C1 segment of cervical spinal cord (tissue), 14 donors: ENCODE measurements around the gene ABLIM2.

Experiments used
- DNase-seq, 14 donors: peaks; one replicate each; lab custom pipeline; 2025; lab: John Stamatoyannopoulos, UW

ABLIM2 gene

DNA sequence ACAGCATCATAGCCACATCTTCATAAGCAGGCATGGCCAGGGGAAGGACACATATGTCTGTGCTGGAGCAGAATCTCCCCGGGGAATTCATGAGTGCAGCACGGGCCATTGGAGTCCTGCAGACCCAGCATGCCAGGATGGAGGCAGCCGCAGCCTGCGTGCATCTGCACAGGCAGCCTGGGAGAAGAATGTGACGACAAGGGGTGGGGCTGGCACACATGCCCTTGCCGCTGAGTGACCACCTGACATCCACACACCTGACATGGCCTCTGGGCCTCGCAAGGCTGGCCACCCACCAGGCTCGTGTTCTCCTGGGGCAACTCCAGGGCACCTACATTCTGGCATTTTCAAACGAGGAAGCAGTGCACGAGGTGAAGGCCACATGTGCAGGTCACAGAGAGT is 152.8 kb downstream of the ABLIM2 start:
- DNase-seq: no peak

DNA sequence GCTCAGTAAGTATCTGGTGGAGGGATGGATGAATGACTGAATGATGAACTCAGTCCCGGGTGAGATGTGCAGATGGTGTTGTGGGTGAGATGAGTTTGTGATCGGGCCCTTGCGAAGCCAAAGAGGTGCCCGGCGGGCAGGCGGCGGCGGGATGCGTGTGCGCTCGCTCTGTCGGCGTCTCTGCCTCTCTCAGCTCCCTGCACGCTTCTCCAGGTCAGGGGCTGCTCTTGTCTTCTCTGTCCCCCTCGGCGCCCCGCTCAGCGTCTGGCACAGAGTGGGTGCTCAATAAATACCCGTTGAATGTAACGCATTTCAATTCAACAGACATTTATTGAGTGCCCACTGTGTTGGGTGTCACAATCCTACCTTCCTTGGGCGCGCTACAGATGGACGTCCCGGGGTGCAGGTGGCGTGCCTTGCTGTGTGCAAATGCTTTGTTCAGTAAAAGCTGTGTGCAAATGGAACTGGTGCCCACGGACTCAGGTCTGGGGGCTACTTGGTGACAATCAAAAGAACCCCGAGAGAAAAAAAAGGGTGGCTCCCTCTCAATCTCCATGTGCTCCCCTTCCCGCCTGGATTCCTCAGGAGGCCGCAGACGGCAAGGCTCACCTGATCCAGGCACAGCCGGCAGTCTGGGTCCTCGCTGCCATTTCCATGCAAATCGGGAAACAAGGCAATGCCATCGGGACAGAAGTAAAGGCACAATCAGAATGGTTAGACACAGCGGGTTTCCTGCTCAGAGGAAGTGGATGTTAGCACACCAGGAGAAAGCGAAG is 153.4 kb downstream of the ABLIM2 start:
- no peak for DNase-seq

DNA sequence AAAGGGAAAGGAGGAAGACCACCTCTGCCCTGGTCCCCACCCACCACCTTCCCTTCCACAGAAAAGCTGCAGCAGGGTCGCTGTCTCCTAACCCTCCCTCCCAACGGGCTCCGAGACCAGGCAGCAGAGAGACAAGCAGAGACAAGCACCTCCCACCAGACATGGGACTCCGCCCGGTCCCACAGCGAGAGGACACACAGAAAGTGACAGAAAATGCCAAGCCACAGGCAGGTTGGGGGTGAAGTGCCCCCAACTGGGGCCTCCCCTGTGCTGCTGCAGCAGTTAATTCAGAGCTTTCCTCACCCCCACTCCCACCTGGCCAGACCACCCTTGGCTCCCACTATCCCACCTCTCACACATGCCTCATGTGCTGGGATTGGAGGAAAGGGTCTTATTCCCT is 154.5 kb downstream of the ABLIM2 start:
- DNase-seq: no peak

DNA sequence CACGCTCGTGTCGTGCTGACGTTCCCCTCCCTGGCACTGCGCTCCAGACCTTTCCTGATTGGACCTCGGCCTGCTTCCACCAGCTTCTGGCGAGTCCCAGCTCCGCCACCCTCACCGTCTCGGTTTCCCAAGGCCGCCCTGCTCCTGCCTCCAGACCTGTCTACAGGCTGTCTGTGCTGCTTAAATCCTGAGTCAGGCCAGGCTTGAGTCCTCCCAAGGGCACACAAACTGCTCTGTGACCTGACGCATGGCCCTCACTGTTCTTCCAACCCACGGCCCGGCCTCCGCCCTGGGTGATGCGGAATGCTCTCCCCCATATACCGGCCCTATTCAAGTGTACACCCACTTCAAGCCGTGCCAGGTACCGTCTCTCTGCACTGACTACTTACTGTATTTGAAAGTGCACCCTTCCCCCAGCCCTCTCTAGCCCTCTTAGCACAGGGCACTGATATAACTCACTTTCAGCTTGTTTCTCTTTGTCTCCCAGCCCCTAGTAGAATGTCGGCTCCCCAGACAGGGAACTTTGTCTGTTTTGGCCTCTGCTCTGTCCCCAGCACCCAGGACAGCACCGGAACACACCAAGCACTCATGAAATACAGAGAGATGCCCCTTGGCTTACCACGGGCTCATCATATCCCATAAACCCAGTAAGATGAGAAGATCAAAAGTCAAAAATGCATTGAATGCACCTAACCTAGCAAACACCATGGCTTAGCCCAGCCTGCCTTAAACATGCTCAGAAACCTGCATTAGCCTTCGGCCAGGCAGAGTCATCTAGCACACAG is 155.9 kb downstream of the ABLIM2 start:
- DNase-seq: no peak

DNA sequence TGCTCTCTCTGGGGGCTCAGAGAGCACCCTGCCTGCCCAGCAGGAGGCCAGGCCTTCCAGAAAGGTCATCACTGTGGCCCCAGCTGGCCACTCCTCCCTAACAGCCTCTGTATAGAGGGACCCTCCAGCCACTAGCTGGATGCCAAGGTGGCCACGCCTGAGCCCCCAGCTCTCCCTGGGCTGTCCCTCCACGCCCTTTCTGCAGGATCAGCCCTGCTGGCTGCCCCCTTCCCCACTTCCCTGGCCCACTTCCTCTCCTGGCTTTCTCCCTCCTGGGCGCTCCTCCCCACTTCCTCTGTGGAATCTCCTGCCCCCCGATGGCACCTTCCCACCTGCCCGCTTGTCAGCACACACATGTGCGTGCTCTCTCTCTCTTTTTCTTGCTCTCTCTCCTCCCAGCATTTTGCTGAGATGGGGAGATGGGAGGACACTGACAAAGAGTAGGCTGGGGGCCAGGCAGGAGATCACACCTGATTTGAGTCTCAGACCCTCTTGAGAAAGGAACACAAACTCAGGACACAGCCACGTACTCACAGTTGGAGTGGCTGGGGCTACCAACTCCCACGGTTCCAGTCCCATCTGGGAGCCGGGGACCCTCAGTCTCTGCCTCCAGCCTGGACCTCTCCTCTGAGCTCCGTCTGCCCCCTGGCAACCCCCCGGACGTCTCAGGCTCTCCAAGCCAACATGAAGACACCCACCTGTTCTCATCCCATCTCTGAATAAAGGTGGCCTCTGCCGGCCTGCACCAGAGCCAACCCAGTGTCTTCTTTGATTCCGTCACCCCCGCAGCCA is 156.9 kb downstream of the ABLIM2 start:
- no peak for DNase-seq

DNA sequence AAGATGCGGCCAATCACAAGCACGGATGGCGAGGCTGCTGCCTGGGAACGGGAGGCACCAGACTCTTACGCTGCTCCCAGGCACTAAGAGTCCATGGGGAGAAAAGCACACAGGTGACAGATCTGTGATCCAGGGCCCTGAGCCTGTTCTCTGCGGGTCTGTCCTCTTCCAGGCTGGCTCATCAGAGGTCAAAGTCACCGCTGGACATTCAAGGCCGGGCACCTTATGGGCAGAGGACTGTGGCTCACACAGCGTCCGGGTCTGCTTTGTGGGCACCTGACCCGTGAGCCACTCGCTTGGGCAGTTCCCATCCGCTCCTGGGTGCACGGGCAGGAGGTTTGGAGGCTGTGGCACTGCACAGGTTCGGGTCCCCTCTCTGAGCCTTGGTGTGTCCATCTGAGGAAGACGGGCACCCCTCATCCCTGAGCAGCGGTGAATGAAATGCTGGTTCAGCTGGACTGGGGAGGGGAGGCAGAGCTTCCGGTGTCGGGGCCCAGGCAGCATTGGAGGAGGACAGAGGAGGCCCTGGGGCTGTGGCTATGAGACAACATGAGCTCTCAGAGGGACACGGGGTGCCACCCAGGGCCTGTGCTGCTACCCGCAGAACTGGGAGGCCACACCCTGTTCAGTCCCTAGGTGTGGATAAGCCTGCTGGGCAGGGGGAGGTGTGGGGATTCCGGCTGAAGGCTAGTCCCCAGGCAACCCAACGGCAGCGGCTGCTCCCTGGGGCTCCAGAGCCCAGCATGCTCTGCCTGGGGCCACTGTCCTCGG is 157.7 kb downstream of the ABLIM2 start:
- DNase-seq: no peak

DNA sequence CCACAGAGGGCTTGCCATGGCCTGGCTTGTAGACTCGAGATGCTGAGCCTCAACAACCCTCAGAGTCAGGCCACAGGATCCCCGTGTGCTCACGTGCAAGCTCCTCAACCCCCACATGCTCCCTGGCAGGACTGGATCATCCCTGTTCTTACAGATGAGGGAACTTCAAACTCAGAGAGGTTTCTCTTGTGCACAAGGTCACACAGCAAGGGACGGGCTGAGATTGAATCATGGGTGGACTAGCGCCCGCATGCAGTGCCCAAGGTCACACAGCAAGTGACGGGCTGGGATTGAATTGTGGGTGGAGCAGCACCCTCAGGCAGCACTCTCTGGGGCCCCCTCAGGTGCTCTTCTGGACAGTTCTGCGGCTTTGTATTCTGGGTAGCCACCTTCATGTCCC is 158.4 kb downstream of the ABLIM2 start:
- no peak for DNase-seq

DNA sequence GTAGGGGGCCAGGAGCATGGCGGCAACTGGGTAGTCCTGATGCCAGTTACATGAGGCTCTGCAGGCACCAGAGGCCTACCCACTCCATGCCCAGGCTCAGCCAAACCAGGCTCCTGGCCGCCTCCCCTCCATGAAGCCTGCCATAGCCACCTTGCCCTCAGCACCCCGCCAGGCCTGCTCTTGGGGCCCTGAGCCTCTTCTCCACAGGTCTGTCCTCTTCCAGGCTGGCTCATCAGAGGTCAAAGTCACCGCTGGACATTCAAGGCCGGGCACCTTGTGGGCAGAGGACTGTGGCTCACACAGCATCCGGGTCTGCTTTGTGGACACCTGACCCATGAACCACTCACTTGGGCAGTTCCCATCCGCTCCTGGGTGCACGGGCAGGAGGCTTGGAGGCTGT is 158.9 kb downstream of the ABLIM2 start:
- no peak for DNase-seq

DNA sequence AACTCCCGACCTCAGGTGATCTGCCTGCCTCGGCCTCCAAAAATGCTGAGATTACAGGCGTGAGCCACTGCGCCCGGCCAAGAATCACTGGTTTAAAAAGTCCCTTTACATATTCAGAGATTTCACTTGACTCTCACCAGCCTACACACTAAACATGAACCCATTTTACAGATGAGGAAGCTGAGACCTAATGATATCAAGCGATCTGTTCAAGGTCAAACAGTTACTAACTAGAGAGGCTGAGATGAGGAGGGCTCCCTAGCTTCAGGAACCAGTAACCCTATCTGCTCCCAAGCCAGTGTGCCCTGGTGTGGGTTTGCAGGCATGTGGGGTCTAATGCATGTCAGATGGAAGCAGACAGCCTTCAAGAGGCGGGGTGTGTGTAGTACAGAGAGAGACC is 159.3 kb downstream of the ABLIM2 start:
- DNase-seq: no peak

DNA sequence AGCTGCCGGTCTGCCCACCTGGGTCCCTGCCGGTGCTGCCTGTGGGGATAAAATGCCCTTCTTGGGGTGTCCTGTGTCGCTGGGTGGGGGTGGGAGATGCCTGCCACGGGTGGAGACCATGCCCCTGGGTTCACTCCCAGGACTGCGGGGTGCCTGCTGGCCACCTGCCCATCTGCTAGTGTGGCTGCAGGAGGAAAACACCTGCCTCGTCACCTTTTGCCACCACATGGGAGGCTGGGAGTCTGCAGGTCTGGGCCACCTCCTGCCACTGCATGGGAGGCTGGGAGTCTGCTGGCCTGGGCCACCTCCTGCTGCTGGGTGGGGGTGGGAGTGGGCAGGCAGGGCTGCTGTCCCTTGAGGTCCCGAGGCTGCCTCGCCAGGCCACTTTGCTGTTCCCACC is 160.2 kb downstream of the ABLIM2 start:
- DNase-seq: no peak

DNA sequence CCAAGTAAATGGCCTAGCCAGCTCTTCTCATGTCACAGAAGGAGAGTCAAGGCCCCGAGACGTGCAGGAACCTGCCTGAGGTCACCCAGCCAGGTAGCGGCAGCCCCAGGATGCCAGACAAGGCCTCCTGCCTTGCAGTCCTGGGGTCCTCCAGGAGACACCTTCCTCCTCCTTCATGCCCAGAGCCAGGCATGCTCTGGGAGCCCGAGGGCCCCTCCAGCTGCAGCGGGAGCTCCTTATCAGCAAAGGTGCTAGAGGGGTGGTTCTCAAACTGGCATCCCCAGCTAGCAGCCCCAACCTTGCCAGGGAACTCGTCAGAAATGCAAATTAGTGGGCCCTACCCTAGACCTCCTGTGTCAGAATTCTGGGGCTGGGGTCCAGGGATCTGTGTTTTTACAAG is 162.7 kb downstream of the ABLIM2 start:
- no peak for DNase-seq

DNA sequence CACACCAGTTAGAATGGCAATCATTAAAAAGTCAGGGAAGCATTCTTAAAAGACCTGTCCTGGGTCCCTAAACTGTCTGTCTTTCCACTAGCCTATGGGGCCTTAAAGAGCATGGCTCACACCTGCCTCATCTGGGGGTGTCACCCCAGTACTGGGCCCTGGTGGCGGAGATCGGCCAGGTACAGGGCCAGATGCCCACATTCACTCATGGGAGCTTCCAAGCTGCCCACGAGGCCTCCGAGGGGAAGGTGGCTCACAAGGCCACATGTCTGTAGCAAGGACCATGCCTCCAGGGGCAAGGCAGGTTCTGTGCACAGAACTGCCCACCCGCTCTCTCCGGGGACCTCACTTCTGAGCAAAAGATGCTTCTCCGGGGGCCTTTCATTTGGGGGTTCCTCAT is 163.5 kb downstream of the ABLIM2 start:
- DNase-seq: no peak

DNA sequence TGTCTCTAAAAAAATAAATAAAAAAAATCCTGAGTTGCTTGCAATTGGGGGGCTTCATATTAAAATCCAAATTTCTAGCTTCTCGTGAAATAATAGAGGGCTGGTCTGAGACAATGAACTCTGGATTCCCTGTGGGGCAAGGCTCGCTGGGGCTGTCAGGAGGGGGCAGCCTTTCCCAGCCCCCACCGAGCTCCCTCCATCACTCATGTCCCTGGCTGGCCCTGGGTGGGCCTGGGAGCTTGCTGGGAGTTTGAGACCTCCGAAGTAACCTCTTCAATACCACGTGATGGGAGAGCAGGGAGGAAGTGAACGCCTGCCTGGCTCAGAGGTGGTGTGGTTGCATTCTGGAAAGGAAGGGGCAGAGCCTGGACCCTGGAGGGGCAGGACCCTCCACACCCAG is 164.9 kb downstream of the ABLIM2 start:
- no peak for DNase-seq

DNA sequence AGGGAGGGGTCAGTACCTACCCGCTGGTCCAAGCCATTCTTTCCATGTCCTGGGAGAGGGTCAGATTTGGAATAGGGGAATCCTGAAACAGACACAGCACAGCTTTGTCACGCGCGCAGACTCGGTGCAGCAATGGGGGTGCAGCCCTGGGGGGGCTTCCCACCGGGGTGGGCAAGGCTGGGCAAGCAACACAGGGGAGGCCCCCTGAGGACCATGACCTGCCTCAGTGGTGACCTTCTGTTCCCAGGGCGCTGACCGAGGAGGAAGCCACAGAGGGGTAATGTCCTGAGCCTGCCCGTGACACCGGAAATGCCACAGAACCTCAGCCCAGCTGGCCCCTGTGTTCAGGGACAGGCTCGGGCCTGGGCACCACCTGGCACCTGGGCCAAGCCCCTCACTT is 165.8 kb downstream of the ABLIM2 start:
- no peak for DNase-seq

DNA sequence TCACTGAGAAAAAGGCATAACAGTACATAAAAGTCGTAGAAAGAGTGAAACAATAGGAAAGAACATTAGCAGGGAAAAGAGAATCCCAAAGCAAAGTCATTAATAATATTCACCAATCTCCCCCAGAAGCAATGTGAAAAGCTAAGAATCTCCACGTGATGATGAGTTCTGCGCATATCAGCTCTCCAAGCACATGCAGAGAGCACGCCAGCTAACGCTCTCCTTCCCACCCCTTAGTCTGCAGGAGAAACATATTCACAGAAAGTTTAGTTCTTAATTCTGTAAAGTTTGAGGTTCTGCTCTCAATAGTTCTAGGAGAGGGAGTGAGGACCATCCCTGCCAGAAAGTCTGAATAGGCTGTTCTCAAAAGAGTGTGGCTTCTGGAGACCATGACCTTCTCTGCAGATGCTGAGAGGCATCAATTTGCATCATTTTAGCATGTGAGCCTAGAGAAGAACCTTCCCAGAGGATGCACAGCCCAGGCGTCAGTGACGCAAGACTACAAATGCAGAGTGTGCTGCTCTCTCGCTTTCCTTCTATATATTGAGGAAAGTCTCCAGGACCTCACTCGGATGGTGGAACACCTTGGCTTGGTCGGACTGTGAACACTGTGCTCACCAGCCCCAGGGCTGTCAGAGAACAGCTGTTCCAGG is 167.7 kb downstream of the ABLIM2 start:
- DNase-seq: no peak

DNA sequence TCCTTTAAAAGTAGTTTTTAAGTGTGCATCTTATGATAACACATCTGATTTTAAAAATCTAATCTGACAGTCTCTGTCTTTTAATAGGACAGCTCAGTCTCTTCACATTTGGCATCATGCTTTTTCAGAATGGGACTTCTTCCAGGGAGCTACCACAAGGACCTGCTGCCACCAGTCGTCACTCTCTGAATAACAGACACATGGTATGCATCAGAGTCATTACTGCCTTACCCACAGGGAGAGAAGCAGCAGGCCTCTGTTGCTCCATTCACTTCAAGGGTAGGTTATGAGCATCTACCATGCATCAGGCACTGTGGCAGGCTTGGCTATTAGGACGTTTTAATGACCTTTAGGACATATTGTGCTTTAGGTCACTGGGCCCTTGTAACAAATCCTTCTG is 169.0 kb downstream of the ABLIM2 start:
- no peak for DNase-seq

DNA sequence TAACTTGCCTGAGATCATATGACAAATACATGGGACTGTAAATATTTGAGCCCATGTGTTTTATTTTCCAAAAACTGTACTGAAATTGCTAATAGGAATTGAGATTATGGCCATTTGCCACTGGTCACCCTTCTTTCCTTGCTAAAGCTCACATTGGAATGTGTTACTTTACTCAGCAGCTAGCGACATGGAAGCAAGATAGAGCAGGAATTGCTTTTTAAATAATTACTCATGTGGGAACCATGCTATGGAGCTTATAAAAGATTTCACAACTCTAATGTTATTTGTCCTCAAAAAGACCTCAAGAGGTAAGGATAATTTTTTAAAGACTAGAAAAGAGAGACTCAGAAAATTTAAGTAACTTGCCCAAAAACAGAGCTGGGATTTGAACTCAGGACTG is 170.2 kb downstream of the ABLIM2 start:
- no peak for DNase-seq

DNA sequence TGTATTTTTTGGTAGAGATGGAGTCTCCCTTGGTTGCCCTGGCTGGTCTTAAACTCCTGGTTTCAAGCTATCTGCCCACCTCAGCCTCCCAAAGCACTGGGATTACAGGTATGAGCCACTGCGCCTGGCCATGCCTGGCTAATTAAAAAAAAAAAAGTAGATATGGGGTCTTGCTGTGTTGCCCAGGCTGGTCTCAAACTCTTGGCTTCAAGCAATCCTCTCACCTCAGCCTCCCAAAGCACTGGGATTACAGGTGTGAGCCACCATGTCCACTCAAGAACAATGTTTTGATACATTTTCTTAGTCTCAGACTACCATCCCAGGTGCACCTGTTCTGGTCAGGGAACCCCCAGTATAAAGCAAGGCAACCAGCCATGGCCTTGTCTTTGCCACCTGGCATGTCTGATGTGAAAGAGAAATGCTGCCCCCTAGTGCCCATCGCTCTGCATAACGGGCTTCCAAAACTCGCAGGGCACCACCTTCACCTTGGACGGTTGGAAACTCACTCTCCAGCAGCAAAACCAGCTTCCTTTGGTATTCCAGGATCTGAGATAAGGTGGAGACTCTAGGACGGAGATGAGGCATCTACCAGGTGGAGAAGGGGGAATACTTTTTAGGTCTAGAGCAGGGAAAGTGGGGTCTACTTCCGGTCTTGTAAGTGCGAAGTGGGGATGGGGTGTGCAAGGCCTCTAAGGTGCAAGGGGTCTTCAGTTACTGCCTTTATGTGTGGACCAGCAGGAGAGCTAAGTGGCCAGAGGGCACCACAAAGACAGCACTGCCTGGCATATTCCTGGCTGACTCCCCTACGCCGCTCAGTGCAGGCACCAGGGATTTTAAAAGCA is 171.2 kb downstream of the ABLIM2 start:
- DNase-seq: peak in 10 of 14 donors; percentile 23 to 53 (median 37)

DNA sequence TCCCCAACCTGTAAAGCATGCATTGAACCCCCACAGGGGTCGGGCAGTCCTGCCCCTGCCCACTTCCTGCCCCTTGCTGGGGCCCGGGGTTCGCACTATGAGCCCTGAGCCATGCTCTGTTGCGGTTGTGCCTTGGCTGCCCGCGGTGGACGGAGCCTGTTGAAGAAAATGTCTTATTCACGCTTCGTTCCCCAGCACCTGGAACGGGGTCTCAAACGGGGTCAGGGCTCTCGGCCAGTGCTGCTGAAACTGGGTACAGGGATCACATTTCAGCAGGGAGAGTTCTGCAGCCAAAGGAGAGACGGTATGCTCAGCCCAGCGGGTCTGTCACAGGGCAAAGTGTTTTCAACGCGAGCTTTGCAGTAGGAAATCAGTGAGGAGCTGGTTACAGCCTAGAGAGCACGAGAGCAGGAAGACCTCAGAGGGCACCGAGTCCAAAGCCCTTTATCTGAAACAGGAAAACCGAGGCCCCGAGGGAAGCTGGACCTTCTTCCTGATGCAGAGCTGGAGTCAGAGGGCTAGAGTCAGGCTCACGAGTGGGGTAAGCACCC is 172.6 kb downstream of the ABLIM2 start:
- DNase-seq: no peak

DNA sequence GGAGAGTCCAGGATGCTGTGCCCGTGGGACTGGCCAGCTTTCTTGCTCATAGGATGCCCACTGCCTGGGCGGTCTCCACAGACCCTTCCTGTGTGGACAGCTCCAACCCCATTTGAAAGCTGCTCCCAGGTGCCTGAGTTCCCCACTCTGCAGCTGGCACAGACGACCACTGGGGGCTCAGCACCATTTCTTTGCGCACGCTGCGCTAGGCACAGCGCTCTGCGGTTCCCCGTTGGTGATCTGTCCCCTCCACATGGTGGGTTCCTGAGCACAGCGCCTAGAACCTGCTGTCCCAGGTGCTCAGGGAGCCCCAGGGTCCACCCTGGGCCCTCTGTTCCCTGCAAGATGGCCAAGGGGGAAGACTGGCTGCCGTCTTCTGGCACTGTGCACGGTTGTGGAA is 173.5 kb downstream of the ABLIM2 start:
- DNase-seq: no peak
